GM10248 (cell line): ENCODE data around the gene SLC1A3.

Source experiments
- CTCF ChIA-PET: fragments of 300-600 bp; sonication (Branson Sonifier 250); formaldehyde crosslinking; extraction: SDS; loops from one replicate; lab custom pipeline; 2021; ENCODE audit warnings: antibody characterized with exemption; lab: Yijun Ruan, JAX
- POLR2A ChIA-PET: fragments of 350-650 bp; sonication (Branson Sonifier 250); formaldehyde crosslinking; extraction: SDS; loops from one replicate; lab custom pipeline; 2020; ENCODE audit warnings: antibody characterized with exemption; lab: Yijun Ruan, JAX
- DNase-seq: peaks from one replicate; pipeline ENCODE4 v3.0.0; 2012; ENCODE audit errors: extremely low spot score
- CTCF ChIP-seq: IDR thresholded peaks from 2 replicates; pipeline ENCODE4 v1.5.1; 2012; ENCODE audit warnings: mild to moderate bottlenecking, low read depth; ENCODE audit errors: extremely low read depth, missing control alignments, control extremely low read depth

Gene SLC1A3

DNA sequence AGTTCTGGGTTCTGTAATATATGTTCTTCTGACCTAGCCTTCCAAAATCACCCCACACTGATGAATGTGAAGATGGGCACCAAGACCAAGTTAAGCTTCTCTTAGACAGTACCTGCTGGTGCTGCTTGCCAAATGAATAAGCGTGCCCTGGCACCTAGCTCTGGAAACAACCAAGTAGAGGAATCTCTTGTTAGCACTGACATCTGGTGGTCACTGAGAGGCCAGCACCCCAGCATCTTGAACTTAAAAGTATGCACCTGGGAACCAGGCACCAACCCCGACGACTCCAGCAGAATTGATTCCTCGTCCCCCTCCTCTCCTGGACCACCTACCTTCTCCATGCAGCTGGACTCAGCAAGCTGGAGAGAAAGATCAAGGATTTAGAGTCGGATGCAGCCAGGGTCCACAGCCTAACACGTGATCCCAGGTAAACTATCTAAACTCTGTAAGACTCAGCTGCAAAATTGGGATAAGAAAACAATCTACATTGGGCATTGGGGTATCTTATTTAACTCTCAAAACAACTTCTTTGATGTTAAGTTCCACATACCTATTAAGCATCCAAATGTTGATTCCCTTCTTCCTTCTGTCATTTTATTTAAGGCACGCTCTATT, 89.8 kb downstream of the SLC1A3 start:
- ChIA-PET POLR2A (no interaction called here), CTCF (interaction anchor here (0.7 to 10.9 kb wide), 33 partner anchors 6 to 616 kb away, joined by 3 to 189 read pairs (median 4); partner anchors contain the start of genes NADK2 and SLC1A3)
- DNase-seq: peak; percentile 57
- TF ChIP-seq CTCF: peak; percentile 50

DNA sequence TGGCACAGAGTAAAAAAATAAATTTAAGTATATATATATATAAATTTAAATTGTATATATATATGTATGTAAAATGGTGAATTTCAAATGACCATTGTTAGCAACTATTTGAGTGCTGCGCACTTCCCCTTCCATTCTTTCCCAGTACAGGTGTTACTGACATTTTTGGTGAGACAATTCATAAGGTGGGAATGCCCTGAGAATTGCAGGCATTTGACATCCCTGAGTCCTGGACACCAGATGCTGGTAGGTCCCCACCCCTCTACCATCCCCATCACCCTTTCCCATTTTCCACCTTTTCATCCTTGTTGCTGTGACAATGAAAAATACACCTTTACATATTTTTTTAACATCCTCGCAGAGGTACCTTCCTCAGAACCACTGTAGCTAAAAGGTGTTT, 91.6 kb downstream of the SLC1A3 start:
- DNase-seq: no peak
- ChIA-PET POLR2A (no interaction called here), CTCF (interaction anchor here (1.3 to 10.9 kb wide), 3 partner anchors 8 to 14 kb away, joined by 3 to 100 read pairs (median 3); no protein-coding TSS in a partner anchor)
- TF ChIP-seq CTCF: no peak

GRCh38 chr5:36701085-36701698, 94.8 kb downstream of the SLC1A3 start:
- no peak for TF ChIP-seq CTCF
- DNase-seq: peak; percentile 47
- ChIA-PET CTCF (interaction anchor here (0.9 to 10.9 kb wide), 7 partner anchors 11 to 85 kb away, joined by 3 to 100 read pairs (median 8); no protein-coding TSS in a partner anchor), POLR2A (interaction anchor here (0.8 to 1.0 kb wide), 2 partner anchors 8 to 20 kb away, joined by 3 read pairs; no protein-coding TSS in a partner anchor)

DNA sequence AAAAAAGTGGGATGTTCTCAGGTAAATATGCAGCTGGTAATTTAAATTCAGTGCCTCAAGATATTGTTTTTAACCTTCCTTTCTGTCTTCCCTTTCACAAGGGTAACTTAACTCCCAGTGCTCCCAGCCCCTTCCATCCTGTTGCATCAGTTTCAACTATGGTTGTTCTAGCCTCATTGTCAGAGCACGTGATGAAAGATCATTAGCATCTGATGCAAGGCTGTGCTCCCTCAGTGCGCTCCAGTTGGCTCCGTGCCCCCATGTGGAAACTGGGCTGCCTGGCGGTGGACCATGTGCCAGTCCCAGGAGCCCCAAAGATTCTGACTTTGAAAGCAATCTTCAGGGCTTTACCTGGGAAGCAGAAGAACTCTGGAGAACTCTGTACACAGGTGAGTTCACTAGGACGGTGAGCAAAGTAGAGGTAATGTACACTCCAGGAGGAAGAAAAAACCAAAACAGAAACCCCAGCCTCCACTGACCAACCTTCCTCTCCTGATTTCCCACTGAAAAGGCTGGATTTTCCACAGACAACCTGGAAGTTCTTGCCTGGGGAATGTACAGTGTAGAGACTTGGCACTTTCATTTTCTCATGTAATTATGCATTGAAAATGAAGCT, 96.9 kb downstream of the SLC1A3 start:
- TF ChIP-seq CTCF: no peak
- DNase-seq: no peak
- ChIA-PET CTCF (interaction anchor here (10.9 kb wide), 1 partner anchor 14 kb away, joined by 100 read pairs; no protein-coding TSS in a partner anchor), POLR2A (no interaction called here)

DNA sequence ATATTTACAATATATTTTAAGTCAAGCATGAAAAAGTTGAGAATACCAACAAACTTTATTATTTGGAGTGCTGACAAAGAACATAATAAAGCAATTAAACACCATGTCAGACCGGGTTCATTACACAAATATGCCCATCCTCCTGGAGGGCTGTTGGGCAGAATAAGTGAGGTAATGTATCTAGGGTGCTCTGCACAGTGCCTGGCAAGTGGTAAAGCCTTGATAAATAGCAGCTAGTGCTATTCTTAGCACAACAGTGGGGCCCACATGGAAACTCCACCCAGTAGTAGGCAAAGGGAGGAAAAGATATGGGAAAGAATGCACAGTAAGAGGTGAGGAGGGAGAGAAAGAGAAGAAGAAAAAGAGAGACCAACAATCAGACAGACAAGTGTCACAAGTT, 97.7 kb downstream of the SLC1A3 start:
- ChIA-PET CTCF (interaction anchor here (1.0 to 10.9 kb wide), 2 partner anchors 8 to 14 kb away, joined by 5 to 100 read pairs; no protein-coding TSS in a partner anchor), POLR2A (no interaction called here)
- TF ChIP-seq CTCF: no peak
- no peak for DNase-seq

DNA sequence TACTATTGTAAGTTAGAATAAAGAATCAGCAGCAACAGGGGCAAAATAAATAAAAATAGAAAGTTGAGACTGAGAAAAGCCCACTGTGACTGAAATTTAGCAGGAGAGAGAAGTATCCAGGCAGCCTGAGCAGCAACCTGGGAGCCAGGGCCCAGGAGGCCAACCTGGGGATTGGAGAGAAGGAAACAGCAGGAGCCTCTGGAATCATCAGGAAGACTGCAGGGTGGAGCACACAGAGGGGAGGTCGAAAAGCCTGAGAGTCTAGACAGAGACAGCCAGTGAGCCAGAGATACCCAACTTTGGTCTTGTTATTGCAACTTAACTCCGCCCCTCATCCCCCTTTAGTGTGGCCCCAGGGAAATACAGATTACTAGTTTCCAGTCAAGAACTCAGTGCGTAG, 98.6 kb downstream of the SLC1A3 start:
- no peak for TF ChIP-seq CTCF
- ChIA-PET POLR2A (no interaction called here), CTCF (interaction anchor here (1.0 to 10.9 kb wide), 3 partner anchors 9 to 20 kb away, joined by 3 to 100 read pairs (median 5); no protein-coding TSS in a partner anchor)
- no peak for DNase-seq
